Mucosa of descending colon (tissue), 3 donors: ENCODE data around the gene TBC1D1. TPM values are rescaled to one million over a fixed set of nuclear protein-coding genes. Genes with fewer than 3 reads are reported as not detected.

Source experiments
- ATAC-seq: fragments of 200-7000 bp; cut with Tn5 transposase; one replicate; pipeline ENCODE4 v1.9.1; 2020; ENCODE audit warnings: mild to moderate bottlenecking, moderate library complexity
- DNase-seq, 3 donors: peaks; one replicate each; pipeline ENCODE4 v3.0.0-alpha.2; 2020
- H3K36me3 ChIP-seq: fragments of 200-600 bp; one replicate; pipeline ENCODE4 v1.8.0; 2021; ENCODE audit warnings: low read depth, mild to moderate bottlenecking
- H3K4me1 ChIP-seq: fragments of 200-600 bp; one replicate; pipeline ENCODE4 v1.8.0; 2021; ENCODE audit warnings: low read depth, mild to moderate bottlenecking
- H3K4me3 ChIP-seq: fragments of 200-600 bp; one replicate; pipeline ENCODE4 v1.8.0; 2021; ENCODE audit warnings: mild to moderate bottlenecking
- H3K9me3 ChIP-seq: fragments of 200-600 bp; one replicate; pipeline ENCODE4 v1.8.0; 2021; ENCODE audit warnings: mild to moderate bottlenecking
- intact Hi-C, 2 donors: fragments of 100-400 bp; cut with DNase I in 1 of 2; cut with micrococcal nuclease in 1 of 2; formaldehyde crosslinking; loops; one replicate each; pipeline versions ENCODE4 v1.11.0 to v1.11.1; 2022; cut with DNase I, micrococcal nuclease
- total RNA-seq, 3 donors: library from RNA; stranded (reverse); fragmentation: NEBNext Ultra II Directional in 2 of 3; extraction: Animal tissue kit (Norgen Biotek cat#: 25700) in 2 of 3; gene quantifications; one replicate each; pipeline versions ENCODE4 v1.2.1 to v1.2.4, GENCODE V29; 2021 to 2023
- TF ChIP-seq, protein P1 (sequence below): fragments of 200-600 bp; IDR thresholded peaks from one replicate; pipeline ENCODE4 v1.8.0; 2022; ENCODE audit warnings: antibody characterized with exemption, mild to moderate bottlenecking
- donor health status: DM: no; HTN: no; CAD: no; lungs with moderate emphysema.
- donor health status: DM: no; HTN: no; CAD: no.
- donor health status: DM: no; HTN: yes; CAD: no.

TBC1D1 gene
- total RNA-seq, 3 donors from 2014 or later = 50.2 to 249 (median 71.6) TPM

DNA sequence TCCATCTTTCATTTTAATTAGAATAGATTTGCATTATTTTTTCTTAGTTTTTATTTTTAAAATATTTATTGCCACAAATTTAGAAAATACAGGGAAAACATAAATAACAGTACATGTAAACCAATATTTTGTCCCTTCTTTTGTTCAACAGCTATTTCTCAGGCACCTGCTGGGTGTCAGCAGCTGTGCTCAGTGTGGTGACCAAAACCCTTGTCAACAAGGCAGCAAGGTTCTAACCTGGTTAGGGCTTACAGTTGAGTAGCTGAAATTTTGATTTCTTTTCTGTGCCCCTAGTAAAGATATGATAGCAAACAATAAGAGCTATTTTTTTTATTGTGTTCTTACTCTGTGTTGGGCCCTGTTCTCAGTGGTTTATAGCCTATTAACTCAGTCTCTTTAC, 197.4 kb downstream of the TBC1D1 start:
- TF ChIP-seq, protein P1, sequence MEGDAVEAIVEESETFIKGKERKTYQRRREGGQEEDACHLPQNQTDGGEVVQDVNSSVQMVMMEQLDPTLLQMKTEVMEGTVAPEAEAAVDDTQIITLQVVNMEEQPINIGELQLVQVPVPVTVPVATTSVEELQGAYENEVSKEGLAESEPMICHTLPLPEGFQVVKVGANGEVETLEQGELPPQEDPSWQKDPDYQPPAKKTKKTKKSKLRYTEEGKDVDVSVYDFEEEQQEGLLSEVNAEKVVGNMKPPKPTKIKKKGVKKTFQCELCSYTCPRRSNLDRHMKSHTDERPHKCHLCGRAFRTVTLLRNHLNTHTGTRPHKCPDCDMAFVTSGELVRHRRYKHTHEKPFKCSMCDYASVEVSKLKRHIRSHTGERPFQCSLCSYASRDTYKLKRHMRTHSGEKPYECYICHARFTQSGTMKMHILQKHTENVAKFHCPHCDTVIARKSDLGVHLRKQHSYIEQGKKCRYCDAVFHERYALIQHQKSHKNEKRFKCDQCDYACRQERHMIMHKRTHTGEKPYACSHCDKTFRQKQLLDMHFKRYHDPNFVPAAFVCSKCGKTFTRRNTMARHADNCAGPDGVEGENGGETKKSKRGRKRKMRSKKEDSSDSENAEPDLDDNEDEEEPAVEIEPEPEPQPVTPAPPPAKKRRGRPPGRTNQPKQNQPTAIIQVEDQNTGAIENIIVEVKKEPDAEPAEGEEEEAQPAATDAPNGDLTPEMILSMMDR = no peak
- no peaks in the 10 kb centered on the region for H3K9me3 ChIP-seq
- intact Hi-C loops = no loop called here
- H3K36me3 ChIP-seq = no peaks in the 10 kb centered on the region
- DNase-seq (no peak), ATAC-seq (peak; percentile 36)
- peaks cover 6% of the 10 kb centered on the region for H3K4me1 ChIP-seq
- no peak overlapping the region for H3K4me3 ChIP-seq

DNA sequence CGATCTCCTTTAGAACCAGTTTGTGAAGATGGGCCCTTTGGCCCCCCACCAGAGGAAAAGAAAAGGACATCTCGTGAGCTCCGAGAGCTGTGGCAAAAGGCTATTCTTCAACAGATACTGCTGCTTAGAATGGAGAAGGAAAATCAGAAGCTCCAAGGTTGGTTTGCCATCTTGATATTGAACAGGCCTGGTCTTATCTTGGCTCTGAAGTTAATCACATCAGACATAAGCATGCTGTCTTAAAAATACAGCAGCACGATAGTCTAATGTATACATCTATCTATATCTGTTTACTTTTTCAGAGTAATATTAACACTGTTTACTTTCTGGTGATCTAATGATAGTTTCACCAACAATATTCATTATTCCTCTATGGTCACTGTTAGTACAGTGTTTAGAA, 199.1 kb downstream of the TBC1D1 start:
- no peak overlapping the region for H3K4me3 ChIP-seq
- H3K4me1 ChIP-seq = peaks cover 6% of the 10 kb centered on the region
- no peaks in the 10 kb centered on the region for H3K36me3 ChIP-seq
- intact Hi-C loops = no loop called here
- ATAC-seq = no peak
- H3K9me3 ChIP-seq = no peaks in the 10 kb centered on the region
- TF ChIP-seq, protein P1 = no peak
- DNase-seq = no peak

DNA sequence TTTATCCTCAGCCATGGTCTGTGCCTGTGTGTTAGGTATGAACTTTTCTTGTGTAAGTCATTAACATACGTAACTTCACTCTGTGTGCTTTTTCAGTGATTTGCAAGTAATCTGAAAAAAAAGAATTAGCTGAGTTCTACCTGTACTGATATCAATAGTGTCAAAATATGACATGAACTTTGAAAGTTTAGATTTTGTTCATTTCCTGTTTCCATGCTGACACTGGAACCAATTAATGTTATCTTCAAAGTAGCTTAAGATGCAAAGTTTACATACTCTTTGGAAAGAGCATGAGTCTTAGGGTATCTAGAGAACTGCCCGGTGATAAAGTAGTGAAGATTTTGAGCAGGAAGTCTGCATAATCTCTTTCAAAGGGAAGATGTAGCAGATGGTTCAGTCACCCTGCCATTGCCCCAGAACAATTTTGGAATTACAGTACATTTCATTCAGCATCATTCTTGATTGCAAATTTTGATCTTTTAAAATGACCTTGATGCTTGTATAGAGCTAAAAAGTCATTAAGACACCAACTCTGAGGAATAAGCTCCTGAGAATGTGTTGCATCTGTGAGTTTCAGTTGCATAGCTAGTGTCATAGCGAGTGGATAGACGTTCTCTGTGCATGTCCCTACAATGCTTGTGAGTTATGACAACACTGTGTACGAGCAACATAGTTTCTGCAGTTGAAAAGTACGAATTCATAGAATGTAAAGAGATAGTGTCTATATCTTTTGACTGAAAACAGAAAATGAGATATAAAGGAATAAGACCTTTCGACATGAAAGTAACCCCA, 199.8 kb downstream of the TBC1D1 start:
- no peak overlapping the region for H3K4me3 ChIP-seq
- DNase-seq (no peak), ATAC-seq (no peak)
- TF ChIP-seq, protein P1 = no peak
- H3K36me3 ChIP-seq = no peaks in the 10 kb centered on the region
- intact Hi-C loops = no loop called here
- H3K4me1 ChIP-seq = peaks cover 6% of the 10 kb centered on the region
- no peaks in the 10 kb centered on the region for H3K9me3 ChIP-seq

DNA sequence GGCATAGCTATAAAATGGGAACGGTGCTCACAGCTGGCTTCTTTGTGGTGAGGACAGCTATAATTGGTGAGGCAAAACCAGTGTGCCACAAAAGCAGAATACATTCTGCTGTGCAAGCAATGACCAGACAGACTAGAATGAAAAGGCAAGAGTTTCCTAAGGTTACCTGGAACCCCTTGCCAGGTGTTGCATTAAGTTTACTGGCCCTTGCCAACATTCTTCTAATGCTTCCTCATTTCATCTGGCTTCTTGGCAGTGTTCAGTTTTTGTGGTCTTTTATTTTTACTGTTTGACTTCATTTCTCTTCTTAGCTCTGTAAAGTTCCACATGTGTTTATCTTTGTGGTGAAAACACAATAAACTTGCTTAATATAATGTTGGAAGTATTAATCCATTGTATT, 200.8 kb downstream of the TBC1D1 start:
- TF ChIP-seq, protein P1 = no peak
- DNase-seq (no peak), ATAC-seq (peak; percentile 12)
- no peaks in the 10 kb centered on the region for H3K36me3 ChIP-seq
- no peaks in the 10 kb centered on the region for H3K9me3 ChIP-seq
- peaks cover under 1% of the 10 kb centered on the region for H3K4me1 ChIP-seq
- H3K4me3 ChIP-seq = no peak overlapping the region
- intact Hi-C loops = no loop called here

DNA sequence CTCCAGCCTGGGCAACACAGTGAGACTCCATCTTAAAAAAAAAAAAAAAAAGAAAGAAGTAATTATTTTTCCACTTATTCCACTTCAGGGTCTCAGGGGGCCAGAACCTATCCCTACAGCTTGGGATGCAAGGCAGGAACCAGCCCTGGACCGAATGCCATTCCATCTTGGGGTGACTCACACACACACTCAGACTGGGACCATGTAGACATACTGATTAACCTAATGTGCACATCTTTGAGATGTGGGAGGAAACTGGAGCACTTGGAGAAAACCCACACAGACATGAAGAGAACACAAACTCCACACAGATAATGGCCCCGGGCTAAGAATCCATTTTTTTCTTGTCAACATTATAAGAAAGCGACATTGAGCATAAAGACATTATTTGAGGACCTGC, 201.8 kb downstream of the TBC1D1 start:
- H3K36me3 ChIP-seq = no peaks in the 10 kb centered on the region
- no peak overlapping the region for H3K4me3 ChIP-seq
- H3K4me1 ChIP-seq = no peaks in the 10 kb centered on the region
- intact Hi-C loops = no loop called here
- H3K9me3 ChIP-seq = no peaks in the 10 kb centered on the region
- TF ChIP-seq, protein P1 = no peak
- ATAC-seq (no peak), DNase-seq (no peak)
